CD4-positive, alpha-beta T cell treated with Interleukin-15 for 1 hour (primary cell): ENCODE results near the gene MYD88.

ENCODE experiments used
- DNase-seq: peaks from one replicate; pipeline ENCODE4 v3.0.0-alpha.2; 2020

The MYD88 gene

DNA sequence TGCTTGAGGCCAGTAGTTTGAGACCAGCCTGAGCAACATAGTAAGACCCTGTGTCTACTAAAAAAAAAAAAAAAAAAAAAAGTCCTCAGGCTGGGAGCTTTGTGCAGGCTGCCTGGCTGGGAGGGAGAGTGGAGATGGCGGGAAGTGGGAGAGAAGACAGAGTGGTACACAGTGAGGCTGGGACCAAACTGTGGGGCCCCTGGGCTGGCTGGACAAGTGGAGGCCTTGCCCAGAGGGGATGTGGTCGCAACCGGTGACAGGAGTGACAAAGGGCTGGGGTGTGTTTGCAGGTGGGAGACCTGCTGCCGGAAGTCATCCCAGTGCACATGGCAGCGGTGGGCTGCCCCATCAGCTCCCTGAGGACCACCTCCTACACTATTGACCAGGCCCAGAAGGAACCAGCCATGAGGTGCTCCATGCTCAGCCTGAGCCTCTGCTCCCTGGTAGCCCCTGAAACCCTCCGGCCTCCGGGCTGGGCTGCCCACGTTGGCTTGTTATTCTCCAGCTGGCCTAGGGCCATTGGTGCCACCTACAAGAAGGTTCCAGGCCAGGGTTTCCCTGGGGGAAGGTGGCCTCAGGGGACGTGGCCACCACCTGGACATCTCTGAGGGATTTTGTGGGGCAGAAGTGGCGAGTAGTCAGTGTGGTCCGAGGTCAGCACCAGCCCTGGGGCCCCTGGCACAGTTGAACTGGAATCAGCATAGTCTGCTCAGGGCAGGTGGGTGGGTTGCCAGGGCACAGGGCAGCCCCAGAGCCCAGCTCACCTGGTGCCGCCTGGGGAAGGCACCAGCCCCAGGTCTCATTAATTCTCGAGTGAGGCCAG, 24.2 kb upstream of the MYD88 start:
- peak; percentile 6 for DNase-seq

DNA sequence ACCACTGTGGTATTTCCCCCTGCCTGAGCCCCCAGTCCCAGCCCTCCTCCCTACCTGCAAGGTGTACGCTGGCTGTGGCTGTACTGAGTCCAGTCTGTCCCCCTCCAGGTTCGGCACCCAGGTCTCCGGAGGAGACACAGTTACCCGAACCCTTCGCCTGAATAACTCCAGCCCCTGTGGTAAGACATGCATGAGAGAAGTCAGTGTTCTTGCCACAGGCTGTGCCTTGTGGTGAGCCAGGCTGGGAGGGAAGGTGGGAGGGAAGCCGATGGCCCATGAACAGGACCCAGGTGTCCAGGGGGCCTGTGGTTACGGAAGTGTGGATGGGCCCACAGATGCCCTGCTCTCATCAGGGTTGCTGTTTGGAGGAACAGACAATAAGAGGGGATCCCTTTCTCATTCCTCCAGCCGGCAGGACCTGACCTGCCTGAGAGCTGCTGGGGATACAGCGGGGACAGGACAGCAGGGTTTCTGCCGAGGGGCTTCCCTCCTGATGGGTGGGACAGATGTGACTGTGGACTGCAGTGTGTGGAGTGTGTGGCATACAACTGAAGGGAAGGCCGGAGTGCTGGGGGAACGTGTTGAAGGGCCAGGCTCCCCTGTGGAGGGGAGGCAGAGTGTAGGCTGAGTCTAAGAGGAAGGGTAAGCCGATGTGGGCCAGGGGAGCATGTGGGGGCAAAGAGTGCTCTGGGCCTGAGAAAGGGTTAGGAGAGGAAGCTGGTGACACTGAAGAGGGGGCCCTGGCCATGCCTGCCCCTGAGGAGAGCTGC, 23.4 kb upstream of the MYD88 start:
- DNase-seq = peak; percentile 14

DNA sequence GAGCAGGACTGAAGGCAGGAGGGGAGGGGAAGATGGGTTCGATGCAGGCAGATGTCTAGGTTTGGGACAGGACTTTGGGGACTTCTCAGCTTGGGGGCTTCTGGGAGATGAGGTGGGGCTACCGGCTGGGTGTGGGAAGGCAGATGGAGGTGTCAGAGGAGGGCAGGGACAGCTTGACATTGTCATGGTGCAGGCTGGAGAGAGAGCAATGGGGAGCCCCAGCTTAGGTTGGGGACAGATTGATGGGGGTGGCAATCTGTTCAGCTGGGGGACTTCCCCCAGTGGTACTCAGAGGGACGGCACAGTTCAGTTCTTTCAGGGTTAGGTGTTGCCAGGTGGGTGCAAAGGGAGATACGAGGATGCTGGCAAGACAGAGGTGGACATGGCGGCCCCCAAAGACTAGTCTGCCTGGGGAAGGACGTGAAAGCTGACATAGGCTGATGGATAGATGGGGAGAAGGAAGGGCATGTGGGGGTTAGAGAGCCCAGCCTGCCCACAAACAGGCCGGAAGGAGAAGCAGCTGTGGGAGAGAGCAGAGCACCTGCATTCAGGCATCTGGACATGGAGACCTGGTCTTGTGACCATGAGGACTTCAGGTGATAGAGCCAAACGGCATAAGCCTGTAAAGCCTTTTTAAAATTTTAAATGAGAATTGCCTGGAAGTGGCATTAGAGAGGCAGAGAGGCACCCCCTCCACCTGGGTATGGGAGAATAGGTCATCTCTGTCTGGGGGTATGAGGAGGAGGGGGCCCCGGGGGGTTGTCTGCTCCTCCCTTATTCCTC, 22.6 kb upstream of the MYD88 start:
- DNase-seq = peak; percentile 13

DNA sequence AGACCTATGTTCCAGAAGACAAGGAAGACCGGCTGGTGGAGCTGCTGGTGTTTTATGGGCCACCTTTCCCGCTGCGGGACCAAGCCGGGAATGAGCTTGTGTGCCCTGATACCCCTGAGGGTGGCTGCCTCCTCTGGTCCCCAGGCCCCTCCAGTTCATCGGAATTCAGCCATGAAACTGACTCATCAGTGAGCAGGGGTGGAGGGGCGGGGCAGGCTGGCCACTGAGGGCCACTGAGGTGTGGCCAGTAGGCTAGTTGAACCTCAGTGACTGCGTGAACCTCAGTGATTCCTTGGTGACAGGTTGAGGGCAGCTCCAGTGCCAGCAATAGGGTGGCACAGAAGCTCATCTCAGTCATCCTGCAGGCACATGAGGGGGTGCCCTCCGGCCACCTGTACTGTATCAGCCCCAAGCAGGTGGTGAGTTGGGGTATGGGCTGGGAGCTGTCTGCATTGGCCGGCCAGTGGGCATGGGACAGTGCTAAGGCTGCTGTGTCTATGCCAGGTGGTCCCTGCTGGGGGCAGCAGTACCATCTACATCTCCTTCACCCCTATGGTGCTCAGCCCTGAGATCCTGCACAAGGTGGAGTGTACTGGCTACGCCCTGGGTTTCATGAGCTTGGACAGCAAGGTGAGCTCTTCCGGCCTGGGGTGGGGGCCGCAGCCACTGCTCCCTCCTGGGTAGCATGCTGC, 21.8 kb upstream of the MYD88 start:
- peak; percentile 15 for DNase-seq

DNA sequence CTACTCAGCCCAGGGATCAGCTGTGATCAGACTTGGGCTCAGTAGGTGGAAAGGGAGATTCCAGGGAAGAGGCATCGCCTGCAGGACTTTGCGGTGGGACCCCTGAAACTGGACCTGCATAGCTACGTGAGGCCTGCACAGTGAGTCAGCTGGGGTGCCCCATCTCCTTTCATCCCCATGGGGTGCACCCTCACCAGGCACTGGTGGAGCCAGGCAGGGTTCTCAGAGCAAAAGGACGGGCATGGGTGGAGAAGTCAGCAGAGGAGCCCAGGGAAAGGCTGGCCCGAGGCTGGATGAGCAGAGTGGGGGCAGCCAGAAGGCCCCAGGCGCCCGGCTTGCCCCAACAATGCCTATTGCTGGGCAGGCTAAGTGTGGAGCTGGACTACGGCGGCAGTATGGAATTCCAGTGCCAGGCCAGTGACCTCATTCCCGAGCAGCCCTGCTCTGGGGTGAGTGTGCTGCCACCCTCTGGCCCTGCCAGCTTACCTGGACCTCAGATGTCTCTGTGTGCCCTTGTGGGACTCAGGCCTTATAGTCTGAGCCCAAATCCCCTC, 21.2 kb upstream of the MYD88 start:
- peak; percentile 15 for DNase-seq

DNA sequence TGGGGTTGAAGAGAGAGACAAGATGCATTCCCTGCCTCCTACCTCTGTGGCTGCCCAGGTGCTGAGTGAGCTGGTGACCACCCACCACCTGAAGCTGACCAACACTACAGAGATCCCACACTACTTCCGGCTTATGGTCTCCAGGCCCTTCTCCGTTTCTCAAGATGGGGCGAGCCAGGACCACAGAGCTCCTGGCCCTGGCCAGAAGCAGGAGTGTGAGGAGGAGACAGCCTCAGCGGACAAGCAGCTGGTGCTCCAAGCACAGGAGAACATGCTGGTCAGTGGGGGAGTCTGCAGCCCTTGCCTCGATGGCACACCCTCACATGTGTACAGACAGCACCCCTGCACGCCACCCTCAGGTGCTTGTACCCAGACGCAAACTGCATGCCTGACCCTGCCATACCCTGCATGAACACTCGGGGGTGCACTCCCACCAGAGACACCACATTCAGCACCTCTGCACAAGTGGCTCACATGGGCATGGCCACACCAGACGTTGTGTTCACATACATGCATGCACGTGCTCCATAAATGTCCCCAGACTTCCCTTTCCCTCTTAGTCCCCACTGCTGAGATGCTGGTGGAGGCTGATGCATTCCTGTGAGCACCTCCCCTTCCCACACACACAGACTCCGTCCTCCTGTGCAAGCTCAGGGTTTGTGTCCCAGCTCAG, 20.6 kb upstream of the MYD88 start:
- DNase-seq = peak; percentile 70

DNA sequence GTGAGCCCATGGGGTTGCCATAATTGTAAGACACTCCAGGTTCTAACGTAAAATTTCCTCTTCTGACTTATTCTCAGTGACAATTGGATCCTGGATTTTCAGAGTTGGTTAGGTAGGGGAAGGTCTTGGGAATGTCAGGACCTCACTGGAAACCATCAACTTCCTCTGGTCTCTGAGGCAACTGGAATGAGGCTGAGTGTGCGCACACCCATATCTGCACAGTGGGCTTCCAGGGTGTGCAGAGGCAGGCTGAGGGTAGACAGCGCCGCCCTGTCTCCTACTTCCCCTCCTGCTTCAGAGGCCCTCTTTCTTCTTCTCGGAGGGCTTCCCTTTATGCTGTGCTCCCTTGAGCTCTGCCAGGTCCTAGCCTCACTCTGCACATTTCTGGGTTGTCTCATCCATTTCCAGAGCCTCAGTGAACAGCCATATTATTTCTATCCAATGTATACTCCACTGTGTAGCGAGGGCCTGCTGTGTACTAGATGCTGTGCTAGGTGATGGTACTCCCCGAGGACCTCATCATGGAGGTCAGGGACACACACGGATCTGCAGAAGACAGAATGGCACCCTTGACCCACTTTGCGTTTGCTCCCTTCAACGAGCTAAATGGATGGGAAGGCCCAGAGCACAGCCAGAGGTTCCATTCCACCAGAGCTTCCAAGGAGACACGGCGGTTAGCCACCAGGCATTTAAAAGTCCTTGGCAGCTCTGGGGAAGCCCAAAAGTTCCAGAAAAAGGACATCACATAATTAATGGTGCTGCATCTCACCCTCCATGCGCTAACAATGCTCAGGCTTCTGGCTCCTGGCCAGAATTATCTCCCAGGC, 19.8 kb upstream of the MYD88 start:
- DNase-seq = peak; percentile 9

DNA sequence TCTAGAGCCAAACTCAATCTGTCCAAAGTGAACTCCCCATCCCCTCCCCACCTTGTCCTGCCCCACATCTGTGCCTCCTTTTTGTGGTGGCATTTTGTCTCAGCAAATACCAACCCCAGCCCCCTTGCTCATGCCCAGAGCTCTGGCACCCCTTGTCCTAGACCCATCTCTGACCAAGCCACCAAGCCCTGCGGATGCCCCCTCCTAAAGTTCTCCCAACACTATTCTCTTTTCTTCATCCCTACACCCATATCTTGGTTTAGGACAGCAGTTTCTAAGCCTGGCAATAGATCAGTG, 19.3 kb upstream of the MYD88 start:
- no peak for DNase-seq

DNA sequence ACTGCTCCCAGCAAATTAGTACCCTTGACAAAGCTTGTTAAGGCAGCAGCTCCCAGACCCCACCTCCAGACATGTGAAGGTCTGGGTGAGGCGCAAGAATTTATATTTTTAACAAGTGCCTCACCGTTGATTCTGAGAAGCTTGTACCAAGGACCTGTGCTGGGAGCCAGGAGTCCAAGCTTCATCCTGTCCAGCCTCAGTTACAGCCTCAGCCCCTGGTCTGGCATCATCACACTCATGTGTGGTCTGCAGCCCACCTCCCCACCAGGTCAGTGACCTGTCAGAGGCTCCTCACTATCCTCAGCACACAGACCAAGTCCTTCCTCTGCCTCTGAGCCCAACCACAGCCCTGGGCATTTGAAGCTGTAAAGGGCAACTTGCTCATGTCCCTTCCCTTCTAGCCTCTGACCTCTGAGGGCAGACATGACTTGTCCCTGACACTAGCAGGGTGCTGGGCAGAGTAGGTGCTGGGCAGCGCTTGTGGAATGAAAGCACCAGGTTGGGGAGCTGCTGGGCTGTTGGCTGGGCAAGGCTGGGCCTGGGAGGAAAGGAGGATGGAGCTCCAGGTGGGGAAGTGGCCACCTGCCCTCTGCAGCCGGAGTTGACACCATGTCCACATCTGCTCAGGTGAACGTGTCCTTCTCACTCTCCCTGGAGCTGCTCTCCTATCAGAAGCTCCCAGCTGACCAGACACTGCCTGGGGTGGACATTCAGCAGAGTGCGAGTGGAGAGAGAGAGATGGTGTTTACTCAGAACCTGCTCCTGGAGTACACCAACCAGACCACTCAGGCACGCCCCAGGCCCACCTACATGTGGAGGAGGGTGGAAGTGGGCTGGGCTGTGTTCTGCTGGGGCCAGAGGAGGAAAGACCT, 18.4 kb upstream of the MYD88 start:
- DNase-seq = peak; percentile 13

DNA sequence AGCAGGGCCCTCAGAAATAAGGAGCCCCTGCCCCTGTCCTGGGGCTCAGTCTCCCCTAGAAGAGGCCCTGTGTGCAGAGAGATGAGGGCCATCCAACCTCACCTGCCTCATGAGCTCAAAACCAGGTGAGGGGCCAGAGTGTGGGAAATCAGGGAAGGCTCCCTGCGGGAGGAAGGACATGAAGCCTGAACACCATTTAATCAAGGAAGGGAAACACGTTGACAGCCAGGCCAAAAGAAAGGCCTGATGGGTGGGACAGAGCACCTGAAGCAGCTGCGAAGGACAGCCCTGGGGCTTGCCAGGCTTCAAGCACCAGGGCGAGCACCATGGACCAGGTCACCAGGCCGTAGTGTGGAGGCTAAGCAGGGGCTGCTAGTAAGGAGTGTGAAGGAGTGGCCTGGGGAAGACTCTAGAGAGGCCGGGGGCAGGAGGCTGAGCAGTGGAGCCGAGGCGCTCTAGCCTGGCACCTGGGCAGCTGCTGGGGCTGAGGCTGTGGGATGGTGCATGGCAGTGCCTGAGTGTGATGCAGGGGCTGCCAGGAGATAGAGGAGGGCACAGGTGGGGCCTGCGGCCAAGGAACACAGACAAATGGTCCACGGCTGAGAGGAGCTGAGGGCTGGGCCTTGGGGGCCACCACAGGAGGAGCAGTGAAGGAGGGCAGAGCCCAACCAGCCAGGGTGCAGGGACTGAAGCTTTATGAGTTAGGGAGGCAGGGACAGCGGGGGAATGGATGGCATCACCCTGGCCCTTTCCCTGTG, 17.6 kb upstream of the MYD88 start:
- DNase-seq = peak; percentile 15

DNA sequence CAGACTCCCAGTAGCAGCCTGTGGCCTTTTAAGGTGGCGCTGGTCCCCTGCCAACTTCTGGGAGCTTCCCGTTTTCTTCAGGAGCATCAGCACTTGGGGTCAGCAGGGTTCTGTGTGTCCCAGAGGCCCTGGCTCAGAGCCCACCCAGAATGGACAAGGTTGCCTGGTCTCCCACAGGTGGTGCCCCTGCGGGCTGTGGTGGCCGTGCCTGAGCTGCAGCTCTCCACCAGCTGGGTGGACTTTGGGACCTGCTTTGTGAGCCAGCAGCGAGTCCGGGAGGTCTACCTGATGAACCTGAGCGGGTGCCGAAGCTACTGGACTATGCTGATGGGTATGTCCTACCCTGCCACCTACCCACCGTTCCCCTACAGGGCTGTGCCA, 17.0 kb upstream of the MYD88 start:
- peak; percentile 13 for DNase-seq

DNA sequence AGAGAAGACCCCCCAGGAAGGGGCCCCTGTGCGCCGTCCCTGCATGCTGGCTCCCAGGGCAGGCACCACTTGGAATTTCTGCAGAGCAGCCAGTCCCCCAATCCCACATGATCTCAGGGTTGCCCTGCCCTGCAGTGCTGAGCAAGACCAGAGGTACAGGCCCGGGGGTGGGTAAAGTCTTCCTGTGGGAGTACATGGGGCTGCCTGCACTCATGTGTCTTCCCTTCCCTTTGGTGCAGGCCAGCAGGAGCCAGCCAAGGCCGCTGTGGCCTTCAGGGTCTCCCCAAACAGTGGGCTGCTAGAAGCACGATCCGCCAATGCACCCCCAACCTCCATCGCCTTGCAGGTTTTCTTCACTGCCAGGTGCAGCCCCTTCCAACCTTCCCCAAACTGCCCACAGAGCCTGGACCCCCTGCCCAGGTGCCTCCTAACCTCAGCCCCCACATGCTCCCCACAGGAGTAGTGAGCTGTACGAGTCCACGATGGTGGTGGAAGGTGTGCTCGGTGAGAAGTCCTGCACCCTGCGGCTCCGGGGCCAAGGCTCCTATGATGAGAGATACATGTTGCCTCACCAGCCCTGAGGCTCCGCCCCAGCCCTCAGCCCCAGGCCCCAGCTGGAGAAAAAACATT, 16.5 kb upstream of the MYD88 start:
- peak; percentile 15 for DNase-seq

DNA sequence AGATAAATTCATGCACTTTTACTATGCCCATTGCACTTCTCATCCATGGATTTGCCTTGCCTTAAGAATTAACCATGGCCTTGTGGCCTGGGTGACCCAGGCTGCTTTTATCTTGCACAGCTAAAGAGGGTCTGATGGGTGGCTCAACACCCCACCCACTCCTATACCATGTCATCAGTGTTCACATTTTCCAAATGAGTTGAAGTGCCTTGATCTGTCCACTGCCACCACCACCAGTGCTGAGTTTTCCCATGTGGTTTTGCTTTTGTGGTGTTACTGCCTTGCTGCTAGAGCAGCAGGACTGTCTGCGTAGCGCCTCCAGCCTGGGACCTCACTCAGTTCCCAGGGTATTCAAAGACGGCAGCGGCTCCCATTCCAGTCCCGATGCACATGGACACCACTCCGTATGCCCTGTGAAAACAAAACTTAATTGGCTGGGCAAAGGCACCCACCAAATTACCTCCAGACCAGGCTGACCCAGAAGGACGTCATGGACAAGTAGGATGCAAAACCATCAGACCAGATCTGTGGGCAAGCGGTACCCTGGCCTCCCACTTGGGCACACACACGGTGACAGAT, 15.7 kb upstream of the MYD88 start:
- peak; percentile 8 for DNase-seq

DNA sequence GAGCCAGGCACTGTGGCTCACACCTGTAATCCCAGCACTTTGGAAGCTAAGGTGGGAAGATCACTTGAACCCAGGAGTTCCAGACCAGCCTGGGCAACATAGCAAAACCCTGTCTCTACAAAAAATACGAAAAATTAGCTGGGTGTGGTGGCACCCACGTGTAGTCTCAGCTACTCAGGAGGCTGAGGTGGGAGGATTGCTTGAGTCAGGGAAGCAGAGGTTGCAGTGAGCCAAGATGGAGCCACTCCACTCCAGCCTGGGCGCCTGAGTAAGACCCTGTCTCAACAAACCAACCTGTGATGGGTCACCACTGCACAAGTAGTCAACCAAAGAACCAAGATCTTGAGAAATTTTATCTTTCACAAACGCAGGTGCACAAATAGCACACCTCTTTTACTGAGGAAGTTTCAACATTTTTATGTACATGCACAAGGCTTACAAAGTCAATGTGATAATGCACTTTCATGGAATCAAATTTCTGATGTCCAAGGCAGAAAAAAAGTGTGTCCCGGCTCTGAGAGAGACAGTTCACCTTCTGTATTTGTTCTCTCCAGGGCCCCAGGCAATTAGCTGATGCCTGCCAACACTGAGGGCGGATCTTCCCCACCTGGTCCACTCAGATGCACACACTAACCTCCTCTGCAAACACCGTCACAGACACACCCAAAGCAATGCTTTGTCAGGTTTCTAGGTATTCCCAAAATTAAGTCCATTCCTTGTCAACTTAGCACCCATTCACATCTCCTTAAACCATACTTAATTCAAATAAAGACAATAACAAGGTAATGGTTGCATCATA, 13.9 kb upstream of the MYD88 start:
- peak; percentile 11 for DNase-seq

DNA sequence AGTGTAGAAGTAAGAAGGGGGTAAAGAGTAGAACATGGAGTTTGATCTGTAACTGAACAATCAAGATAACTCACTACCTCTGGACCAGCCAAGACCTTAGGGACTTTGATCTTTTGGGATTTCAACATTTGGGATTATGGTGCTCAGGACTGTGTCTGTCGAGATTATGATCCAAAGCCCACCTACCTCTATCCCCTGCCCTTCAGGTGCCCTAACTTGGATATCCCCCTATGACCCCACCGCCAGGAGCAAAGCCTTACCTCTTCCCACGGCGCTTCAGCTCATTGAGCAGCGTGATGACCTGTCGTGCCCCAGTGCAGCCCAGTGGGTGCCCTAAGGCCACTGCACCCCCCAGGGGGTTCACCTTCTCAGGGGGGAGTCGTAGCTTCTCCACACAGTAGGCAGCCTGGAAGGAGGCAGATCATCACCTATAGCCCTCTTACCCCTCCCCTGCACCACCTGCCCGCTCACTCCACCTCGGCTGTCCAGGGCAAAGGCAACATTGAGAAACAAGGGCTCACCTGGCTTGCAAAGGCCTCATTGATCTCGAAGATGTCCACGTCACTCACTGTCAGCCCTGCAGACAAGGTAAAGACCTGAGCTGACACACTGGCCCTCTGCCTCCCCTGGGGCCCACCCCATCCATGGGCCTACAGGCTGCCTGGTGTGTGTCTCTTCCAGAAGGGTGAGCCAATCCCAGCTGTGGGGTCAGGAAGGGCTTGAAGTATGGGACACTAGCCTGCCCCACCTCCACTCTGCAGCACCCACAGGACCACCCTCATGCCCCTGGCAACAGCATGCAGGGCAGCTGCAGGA, 12.9 kb upstream of the MYD88 start:
- peak; percentile 9 for DNase-seq

DNA sequence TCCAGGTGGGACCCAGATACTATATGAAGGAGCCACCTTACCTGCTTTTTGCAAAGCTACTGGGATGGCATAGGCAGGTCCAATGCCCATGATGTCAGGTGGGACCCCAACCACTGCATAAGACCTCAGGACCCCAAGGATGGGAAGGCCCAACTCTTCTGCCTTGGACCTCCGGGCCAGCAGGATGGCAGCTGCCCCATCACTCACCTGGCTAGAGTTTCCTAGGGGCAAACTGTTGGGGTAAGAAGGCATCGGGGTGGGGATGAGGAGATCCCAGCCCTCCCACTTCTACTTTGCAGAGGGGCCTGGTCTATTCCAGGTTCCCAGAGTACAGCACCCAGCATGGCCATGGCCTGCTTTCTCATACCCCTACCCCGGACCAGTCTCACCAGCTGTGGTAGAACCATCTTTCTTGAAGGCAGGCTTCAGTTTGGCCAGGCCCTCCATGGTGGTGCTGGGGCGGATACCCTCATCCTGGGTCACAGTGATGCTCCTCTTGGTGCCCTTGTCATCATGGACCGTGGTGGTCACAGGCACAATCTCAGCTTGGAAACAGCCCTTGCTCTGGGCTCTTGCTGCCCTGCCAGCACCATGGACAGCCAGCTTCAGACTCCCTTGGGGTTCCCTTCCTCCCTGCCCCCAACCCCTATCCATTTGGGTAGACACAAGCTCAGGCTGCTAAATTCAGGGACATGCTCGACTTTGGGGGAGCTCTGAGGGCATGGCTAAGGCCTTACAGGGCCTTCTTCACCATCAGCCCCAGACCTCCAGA, 12.2 kb upstream of the MYD88 start:
- DNase-seq = peak; percentile 13
